A549 (cell line): Measurements from ENCODE around the gene NUMA1. TPM values are rescaled to one million over a fixed set of nuclear protein-coding genes. Genes with fewer than 3 reads are reported as not detected.

Source experiments
- ATAC-seq, 2 experiments: fragments of 200-7000 bp in 1 of 2; fragments of >200 bp in 1 of 2; cut with Nextera tagmentation in 1 of 2; cut with Tn5 transposase in 1 of 2; 3 replicates each; pipeline versions ENCODE4 v1.8.0 to v1.9.1; 2018 to 2020; ENCODE audit warnings: mild to moderate bottlenecking in 1 of 2, moderate library complexity in 1 of 2
- CTCF ChIA-PET: fragments of 300-600 bp; sonication (Branson Sonifier 250); formaldehyde crosslinking; extraction: SDS; loops from one replicate; lab custom pipeline; 2021; ENCODE audit warnings: antibody characterized with exemption, inconsistent platforms; lab: Yijun Ruan, JAX
- POLR2A ChIA-PET: fragments of 350-600 bp; formaldehyde crosslinking; extraction: SDS; loops from one replicate; lab custom pipeline; 2021; ENCODE audit warnings: antibody characterized with exemption, inconsistent platforms; lab: Yijun Ruan, JAX
- DNase-seq, 2 experiments: peaks; one replicate each; pipeline versions ENCODE4 v3.0.0 to v3.0.0-alpha.2; 2011 to 2016; ENCODE audit warnings: low read depth in 1 of 2, low spot score in 1 of 2
- FAIRE-seq: peaks from 2 replicates; lab custom pipeline; 2011; peaks lifted over from hg19 to GRCh38; lab: Jason Lieb, UNC
- H3K27ac ChIP-seq, 2 experiments: fragments of >200 bp; sonication (Bioruptor Twin); formaldehyde crosslinking; 3 replicates each; pipeline ENCODE4 v1.5.1; 2016 to 2017
- H3K4me1 ChIP-seq: fragments of >200 bp; sonication (Bioruptor Twin); formaldehyde crosslinking; 3 replicates; pipeline ENCODE4 v1.6.1; 2016
- H3K4me2 ChIP-seq: fragments of >200 bp; sonication (Bioruptor Twin); formaldehyde crosslinking; 3 replicates; pipeline ENCODE4 v1.6.1; 2016
- H3K4me3 ChIP-seq: fragments of >200 bp; sonication (Bioruptor Twin); formaldehyde crosslinking; 3 replicates; pipeline ENCODE4 v1.5.1; 2016
- H3K9me3 ChIP-seq: fragments of >200 bp; sonication (Bioruptor Twin); formaldehyde crosslinking; 3 replicates; pipeline ENCODE4 v1.6.1; 2016
- BHLHE40 ChIP-seq: IDR thresholded peaks from 2 replicates; pipeline ENCODE4 v1.6.1; 2012; ENCODE audit warnings: low read depth, low read length, inconsistent platforms
- CBX2 ChIP-seq: fragments of 200-600 bp; sonication (generic); IDR thresholded peaks from 2 replicates; pipeline ENCODE4 v1.6.1; 2016; ENCODE audit warnings: low read depth, mild to moderate bottlenecking, borderline replicate concordance
- GATA3 ChIP-seq: IDR thresholded peaks from 2 replicates; pipeline ENCODE4 v1.6.1; 2012; ENCODE audit warnings: borderline replicate concordance
- HEYL ChIP-seq: fragments of 250-450 bp; sonication (Bioruptor Pico); IDR thresholded peaks from 2 replicates; pipeline ENCODE4 v1.8.0; 2021; ENCODE audit warnings: mild to moderate bottlenecking, moderate library complexity
- HOXB13 ChIP-seq: fragments of 250-450 bp; sonication (Bioruptor Pico); IDR thresholded peaks from 2 replicates; pipeline ENCODE4 v1.5.0; 2020; ENCODE audit warnings: low read depth, mild to moderate bottlenecking, moderate library complexity
- JUNB ChIP-seq: fragments of >200 bp; sonication (Bioruptor Twin); formaldehyde crosslinking; IDR thresholded peaks from 2 replicates; pipeline ENCODE4 v1.6.1; 2016
- NPAS2 ChIP-seq: fragments of 250-450 bp; sonication (Bioruptor Pico); IDR thresholded peaks from 2 replicates; pipeline ENCODE4 v1.8.0; 2022; ENCODE audit warnings: mild to moderate bottlenecking, moderate library complexity, borderline replicate concordance
- POLR2AphosphoS2 ChIP-seq: conservative IDR thresholded peaks from 2 replicates; pipeline ENCODE4 v1.6.1; 2012; ENCODE audit warnings: low read length, improper control_type of control experiment, inconsistent platforms
- RARB ChIP-seq: fragments of 250-450 bp; sonication (Bioruptor Pico); IDR thresholded peaks from 2 replicates; pipeline ENCODE4 v1.8.0; 2021; ENCODE audit warnings: mild to moderate bottlenecking, moderate library complexity
- RFX5 ChIP-seq: fragments of 450-650 bp; IDR thresholded peaks from 2 replicates; pipeline ENCODE4 v1.7.1; 2014; ENCODE audit warnings: antibody characterized with exemption, mild to moderate bottlenecking, moderate library complexity
- TFCP2L1 ChIP-seq: fragments of 250-450 bp; sonication (Bioruptor Pico); IDR thresholded peaks from 2 replicates; pipeline ENCODE4 v1.5.0; 2021; ENCODE audit warnings: mild to moderate bottlenecking
- TP53 ChIP-seq: fragments of 250-450 bp; sonication (Bioruptor Pico); IDR thresholded peaks from 2 replicates; pipeline ENCODE4 v1.5.0; 2021; ENCODE audit warnings: mild to moderate bottlenecking, moderate library complexity
- WGBS: methylation state at CpG from one replicate; pipeline ENCODE4 v1.1.6; 2017; ENCODE audit errors: missing lambda C conversion rate; 5-methylcytosine and 5-hydroxymethylcytosine counted together
- polyA plus RNA-seq, 4 experiments: library from polyadenylated mRNA; depleted of rRNA in 3 of 4; stranded (reverse); fragments of >200 nt; fragmentation: RNase III in 1 of 4; extraction: RNeasy Plus Mini Kit Qiagen cat#74134 plus additional on column Dnase treatment in 1 of 4; gene quantifications; 2 replicates in 3 of 4; 3 replicates in 1 of 4; pipeline ENCODE4 v1.2.3, GENCODE V29; 2011 to 2017
- TF ChIP-seq, protein P1 (sequence below): fragments of 450-650 bp; IDR thresholded peaks from 2 replicates; pipeline ENCODE4 v1.6.1; 2014; ENCODE audit warnings: antibody characterized with exemption
- TF ChIP-seq, protein P2 (sequence below): IDR thresholded peaks from 2 replicates; pipeline ENCODE4 v1.6.1; 2012
- TF ChIP-seq, protein P3 (sequence below): fragments of >200 bp; sonication (Bioruptor Twin); formaldehyde crosslinking; IDR thresholded peaks from 2 replicates; pipeline ENCODE4 v1.6.1; 2016
- TF ChIP-seq, protein P4 (sequence below): fragments of >200 bp; sonication (Bioruptor Twin); formaldehyde crosslinking; IDR thresholded peaks from 3 replicates; pipeline ENCODE4 v1.5.1; 2016

The NUMA1 gene
- polyA plus RNA-seq, 2 of the 4 experiments (the other 2 are of a cell fraction): 51.5 to 65.8 TPM

DNA sequence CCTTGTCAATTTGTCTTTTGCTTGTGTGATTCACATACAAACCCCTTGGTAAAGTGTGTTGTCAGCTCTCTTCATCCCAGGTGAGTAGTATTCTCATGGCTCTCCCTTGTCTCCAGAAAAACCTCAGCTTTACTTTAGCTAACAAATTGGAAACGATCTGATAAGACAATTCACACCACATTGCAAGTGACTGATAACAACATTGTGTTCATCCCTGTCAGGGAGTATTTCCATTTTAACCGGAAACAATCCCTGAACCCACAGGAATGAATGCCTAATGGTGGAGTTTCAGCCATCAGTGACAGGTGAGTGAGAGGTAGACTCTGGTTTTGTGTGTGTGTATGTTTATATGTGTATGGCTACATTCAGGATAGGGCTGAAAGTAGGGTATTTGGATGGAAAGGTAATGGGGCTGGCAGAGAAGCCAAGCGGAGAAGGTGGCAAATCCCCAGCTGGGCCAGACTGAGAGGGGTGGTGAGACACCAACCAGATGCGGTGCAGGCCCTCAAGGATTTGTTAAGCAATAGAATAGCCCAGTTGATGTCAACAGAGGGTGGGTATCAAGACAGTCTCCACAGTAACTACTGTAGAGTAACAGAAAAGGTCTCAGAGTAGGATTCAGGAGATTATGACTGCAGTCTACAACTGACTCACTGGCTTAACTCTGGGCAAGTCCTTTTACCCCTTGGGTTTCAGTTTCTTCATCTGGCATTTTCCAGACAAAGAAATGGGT, 7.9 kb upstream of the NUMA1 start:
- H3K4me1 ChIP-seq: peaks cover 6% of the 10 kb centered on the region
- CTCF ChIA-PET: interaction anchor here (1.8 to 5.4 kb wide), 2 partner anchors 10 to 63 kb away, joined by 4 to 52 read pairs; no protein-coding TSS in a partner anchor
- WGBS: 89% methylated on average over 4 of the region's 4 CpGs
- FAIRE-seq (no peak), ATAC-seq (no peak), DNase-seq (no peak)
- no peak overlapping the region for H3K4me2 ChIP-seq
- TF ChIP-seq GATA3 (no peak), BHLHE40 (no peak), RARB (CRISPR knock-in tag) (no peak), NPAS2 (CRISPR knock-in tag) (no peak), RFX5 (no peak), TFCP2L1 (CRISPR knock-in tag) (no peak)
- H3K27ac ChIP-seq: no peak overlapping the region
- no peaks in the 10 kb centered on the region for H3K9me3 ChIP-seq
- H3K4me3 ChIP-seq: no peak overlapping the region
- POLR2A ChIA-PET: no interaction called here

DNA sequence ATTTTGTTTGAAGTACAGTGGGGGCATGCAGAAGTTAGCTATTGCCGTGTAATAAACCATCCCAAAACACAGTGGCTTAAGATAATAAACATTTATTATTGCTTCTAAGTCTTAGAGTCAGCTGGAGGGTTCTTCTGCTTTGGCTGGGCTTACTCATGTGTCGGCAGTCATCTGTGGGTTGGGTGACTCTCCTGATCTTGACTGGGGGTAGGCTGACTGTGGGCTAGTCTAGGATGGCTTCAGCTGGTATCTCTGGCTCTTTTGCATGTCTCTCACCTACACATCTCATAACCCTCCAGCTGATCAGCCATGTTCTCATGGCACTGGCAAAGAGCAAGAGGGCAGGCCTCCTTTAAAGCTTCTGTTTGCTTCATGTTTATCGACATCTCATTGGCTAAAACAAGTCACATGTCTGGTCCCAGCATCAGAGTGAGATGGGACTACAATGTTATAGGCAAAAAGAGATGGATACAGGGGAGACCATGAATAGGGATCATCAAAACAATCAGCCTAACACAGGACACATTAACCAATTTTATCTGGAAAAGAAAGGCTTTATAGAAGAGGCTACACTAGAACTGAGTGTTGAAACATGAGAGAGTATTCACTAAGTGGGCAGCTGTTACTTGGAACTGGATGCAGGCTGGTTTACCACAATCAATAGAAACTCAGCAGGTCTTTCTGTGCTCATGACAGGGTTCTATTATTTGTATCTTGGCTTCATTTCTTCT, 5.4 kb upstream of the NUMA1 start:
- Histone ChIP-seq H3K4me3 (no peak overlapping the region), H3K4me1 (peaks cover 9% of the 10 kb centered on the region; the same call in 2 of the 3 replicates), H3K27ac (no peak overlapping the region), H3K9me3 (no peaks in the 10 kb centered on the region), H3K4me2 (no peak overlapping the region)
- DNase-seq: no peak
- ChIA-PET CTCF (interaction anchor here (0.8 to 5.4 kb wide), 17 partner anchors 10 to 348 kb away, joined by 3 to 52 read pairs (median 4); partner anchors contain the start of gene LAMTOR1), POLR2A (no interaction called here)
- ATAC-seq: no peak
- 85% methylated on average over 3 of the region's 3 CpGs for WGBS
- TF ChIP-seq, protein P1, sequence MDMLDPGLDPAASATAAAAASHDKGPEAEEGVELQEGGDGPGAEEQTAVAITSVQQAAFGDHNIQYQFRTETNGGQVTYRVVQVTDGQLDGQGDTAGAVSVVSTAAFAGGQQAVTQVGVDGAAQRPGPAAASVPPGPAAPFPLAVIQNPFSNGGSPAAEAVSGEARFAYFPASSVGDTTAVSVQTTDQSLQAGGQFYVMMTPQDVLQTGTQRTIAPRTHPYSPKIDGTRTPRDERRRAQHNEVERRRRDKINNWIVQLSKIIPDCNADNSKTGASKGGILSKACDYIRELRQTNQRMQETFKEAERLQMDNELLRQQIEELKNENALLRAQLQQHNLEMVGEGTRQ: 0 out of 2 replicates have a peak, but pooled peaks have one; percentile 28
- TF ChIP-seq HOXB13 (CRISPR knock-in tag) (no peak), JUNB (no peak), TP53 (CRISPR knock-in tag) (no peak), POLR2AphosphoS2 (no peak)
- TF ChIP-seq, protein P2, sequence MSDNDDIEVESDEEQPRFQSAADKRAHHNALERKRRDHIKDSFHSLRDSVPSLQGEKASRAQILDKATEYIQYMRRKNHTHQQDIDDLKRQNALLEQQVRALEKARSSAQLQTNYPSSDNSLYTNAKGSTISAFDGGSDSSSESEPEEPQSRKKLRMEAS: no peak
- FAIRE-seq: no peak

DNA sequence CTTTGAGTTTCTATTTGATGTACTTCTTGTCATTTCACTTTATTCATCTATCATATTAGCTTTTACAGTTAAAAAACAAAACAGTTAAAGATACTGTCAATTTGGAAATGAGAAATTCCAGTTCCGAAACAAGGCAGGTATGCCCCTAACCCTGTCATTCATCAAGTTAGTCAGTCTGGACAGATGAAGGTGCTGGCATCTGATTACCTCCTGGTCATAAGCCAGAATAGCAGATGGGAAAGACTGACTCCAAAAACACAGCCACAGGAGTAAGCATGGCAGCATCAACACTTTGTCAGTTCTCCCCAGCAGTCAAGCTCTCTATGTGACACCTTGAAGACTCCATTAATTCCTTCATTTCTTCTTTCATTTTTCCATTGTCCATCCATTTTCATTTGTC, 4.6 kb upstream of the NUMA1 start:
- ChIA-PET CTCF (interaction anchor here (0.8 to 5.4 kb wide), 12 partner anchors 8 to 349 kb away, joined by 3 to 52 read pairs (median 4); no protein-coding TSS in a partner anchor), POLR2A (interaction anchor here (0.7 kb wide), 1 partner anchor 60 kb away, joined by 11 read pairs; no protein-coding TSS in a partner anchor)
- H3K4me1 ChIP-seq: peaks cover 9% of the 10 kb centered on the region; the same call in 2 of the 3 replicates
- TF ChIP-seq, protein P3, sequence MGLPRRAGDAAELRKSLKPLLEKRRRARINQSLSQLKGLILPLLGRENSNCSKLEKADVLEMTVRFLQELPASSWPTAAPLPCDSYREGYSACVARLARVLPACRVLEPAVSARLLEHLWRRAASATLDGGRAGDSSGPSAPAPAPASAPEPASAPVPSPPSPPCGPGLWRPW: no peak
- TF ChIP-seq, protein P4, sequence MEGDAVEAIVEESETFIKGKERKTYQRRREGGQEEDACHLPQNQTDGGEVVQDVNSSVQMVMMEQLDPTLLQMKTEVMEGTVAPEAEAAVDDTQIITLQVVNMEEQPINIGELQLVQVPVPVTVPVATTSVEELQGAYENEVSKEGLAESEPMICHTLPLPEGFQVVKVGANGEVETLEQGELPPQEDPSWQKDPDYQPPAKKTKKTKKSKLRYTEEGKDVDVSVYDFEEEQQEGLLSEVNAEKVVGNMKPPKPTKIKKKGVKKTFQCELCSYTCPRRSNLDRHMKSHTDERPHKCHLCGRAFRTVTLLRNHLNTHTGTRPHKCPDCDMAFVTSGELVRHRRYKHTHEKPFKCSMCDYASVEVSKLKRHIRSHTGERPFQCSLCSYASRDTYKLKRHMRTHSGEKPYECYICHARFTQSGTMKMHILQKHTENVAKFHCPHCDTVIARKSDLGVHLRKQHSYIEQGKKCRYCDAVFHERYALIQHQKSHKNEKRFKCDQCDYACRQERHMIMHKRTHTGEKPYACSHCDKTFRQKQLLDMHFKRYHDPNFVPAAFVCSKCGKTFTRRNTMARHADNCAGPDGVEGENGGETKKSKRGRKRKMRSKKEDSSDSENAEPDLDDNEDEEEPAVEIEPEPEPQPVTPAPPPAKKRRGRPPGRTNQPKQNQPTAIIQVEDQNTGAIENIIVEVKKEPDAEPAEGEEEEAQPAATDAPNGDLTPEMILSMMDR: no peak
- TF ChIP-seq POLR2AphosphoS2 (no peak), CBX2 (no peak), HEYL (no peak)
- no peaks in the 10 kb centered on the region for H3K9me3 ChIP-seq
- H3K27ac ChIP-seq: no peak overlapping the region
- DNase-seq (no peak), FAIRE-seq (no peak), ATAC-seq (no peak)
- H3K4me3 ChIP-seq: no peak overlapping the region
- no peak overlapping the region for H3K4me2 ChIP-seq
- WGBS: 96% methylated on average over 1 of the region's 1 CpG
